Epithelial cell of prostate (primary cell): ENCODE results near the gene JRKL.
"Not testable (repeated sequence)": the region's sequence is repeated elsewhere in the genome, so short reads cannot be mapped to it uniquely, and the experiment has no call there.

Experiments used
- DNase-seq: peaks from one replicate; pipeline ENCODE4 v3.0.0-alpha.2; 2011; ENCODE audit warnings: low read depth, low spot score
- H3K27ac ChIP-seq: fragments of 450-650 bp; 2 replicates; pipeline ENCODE4 v1.5.1; 2017; ENCODE audit warnings: mild to moderate bottlenecking

JRKL gene

GRCh38 chr11:96393753-96394348, 4.0 kb downstream of the JRKL start:
- DNase-seq: no peak
- no peak overlapping the region for H3K27ac ChIP-seq

- no peak overlapping the region for H3K27ac ChIP-seq
Observed at GRCh38 chr11:96394773-96395172, 5.0 kb downstream of the JRKL start.

GRCh38 chr11:96396637-96397036, 6.8 kb downstream of the JRKL start:
- no peak for DNase-seq
- no peak overlapping the region for H3K27ac ChIP-seq

More at GRCh38 chr11:96394773-96395172, 5.0 kb downstream of the JRKL start:
- no peak for DNase-seq

- H3K27ac ChIP-seq: no peak overlapping the region
- DNase-seq: no peak
Observed at GRCh38 chr11:96397863-96398262, 8.1 kb downstream of the JRKL start.

- no peak overlapping the region for H3K27ac ChIP-seq
- DNase-seq: no peak
Observed at GRCh38 chr11:96400697-96401096, 10.9 kb downstream of the JRKL start.

- H3K27ac ChIP-seq: peak overlapping the region; percentile 48
- DNase-seq: not testable (repeated sequence)
Observed at GRCh38 chr11:96411412-96411811, 21.6 kb downstream of the JRKL start.

GRCh38 chr11:96412761-96413381, 23.1 kb downstream of the JRKL start:
- no peak overlapping the region for H3K27ac ChIP-seq
- no peak for DNase-seq

- no peak for DNase-seq
- no peak overlapping the region for H3K27ac ChIP-seq
Observed at GRCh38 chr11:96413408-96413807, 23.6 kb downstream of the JRKL start.

GRCh38 chr11:96424693-96425092, 34.9 kb downstream of the JRKL start:
- DNase-seq: no peak
- H3K27ac ChIP-seq: no peak overlapping the region

GRCh38 chr11:96430668-96431067, 40.9 kb downstream of the JRKL start:
- DNase-seq: no peak

GRCh38 chr11:96432654-96433053, 42.8 kb downstream of the JRKL start:
- not testable (repeated sequence) for H3K27ac ChIP-seq, DNase-seq

More at GRCh38 chr11:96430668-96431067, 40.9 kb downstream of the JRKL start:
- H3K27ac ChIP-seq: no peak overlapping the region
